Activated CD4-positive, alpha-beta T cell treated with anti-CD3 and anti-CD28 coated beads, Interleukin-10, Interleukin-2, amounts not matched to agents 100 ng/mL and 50 ng/mL, durations not matched to agents 16 hours and 8 hours (primary cell): ENCODE data around the gene SGMS1.
A peak's percentile ranks its signal among the peaks of the same experiment; 100 is the strongest.
"Not testable (repeated sequence)": the region's sequence is repeated elsewhere in the genome, so short reads cannot be mapped to it uniquely, and the experiment has no call there.

Experiments
- DNase-seq: peaks from one replicate; pipeline ENCODE4 v3.0.0-alpha.2; 2020

SGMS1 gene

DNA sequence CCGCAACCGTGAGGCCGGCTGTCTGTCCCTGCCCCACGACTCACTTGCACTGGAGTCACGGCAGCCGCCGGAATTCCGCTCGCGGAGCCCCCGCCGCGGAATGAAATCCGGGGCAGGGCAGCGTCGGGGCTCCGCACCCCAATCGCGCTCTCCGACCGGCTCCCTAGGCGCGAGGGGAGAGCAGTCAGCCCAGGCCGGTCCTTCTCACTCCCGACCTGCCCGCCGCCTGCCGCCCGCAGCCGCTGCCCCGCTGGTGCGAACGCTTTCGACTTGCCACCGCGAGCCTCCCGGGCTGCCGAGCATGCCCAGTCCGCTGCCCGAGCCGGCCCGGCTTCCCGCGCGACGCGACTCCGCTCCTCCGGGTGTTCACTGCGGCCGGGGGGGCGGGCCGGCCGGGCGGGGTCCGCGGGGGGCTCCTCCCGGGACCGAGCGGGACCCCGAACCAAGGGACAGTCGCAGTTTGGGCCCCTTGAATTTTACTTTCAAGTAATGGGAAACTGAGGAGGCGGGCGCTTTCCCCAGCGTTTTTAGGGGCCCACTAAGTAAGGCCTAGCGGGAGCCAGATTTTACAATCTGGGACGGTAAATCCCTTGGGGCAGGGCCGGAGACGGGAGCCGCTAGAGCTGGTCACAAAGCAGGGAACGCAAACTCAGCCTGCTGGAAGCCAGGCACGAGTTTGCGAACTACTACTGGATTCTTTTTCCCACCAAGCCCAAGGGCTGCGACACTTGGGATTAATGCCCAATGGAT is at the start of gene SGMS1:
Gene SGMS1 (minus strand): TSS at position 294 of the 750 bp plus-strand sequence. CDS start 279,842 bp downstream, outside the sequence.
- DNase-seq = peak; percentile 88

DNA sequence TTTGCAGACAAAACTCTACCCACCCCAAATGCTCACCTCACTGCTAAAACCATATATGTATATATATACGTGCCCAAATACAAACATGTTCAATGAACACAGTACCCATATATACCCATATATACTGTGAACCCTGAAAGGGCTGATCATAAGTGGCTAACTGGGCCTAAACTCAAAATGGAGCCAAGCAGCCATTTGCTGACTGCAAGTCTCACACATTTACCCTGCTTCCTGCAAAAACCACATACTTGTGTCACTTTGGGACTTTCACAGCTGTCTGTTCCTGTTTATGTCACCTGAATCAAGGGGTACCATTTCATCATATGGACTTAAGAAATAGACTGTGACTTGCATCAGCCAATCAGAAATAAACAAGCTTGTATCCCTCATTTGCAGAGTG is 48.4 kb upstream of the SGMS1 start:
- DNase-seq = peak; percentile 68

DNA sequence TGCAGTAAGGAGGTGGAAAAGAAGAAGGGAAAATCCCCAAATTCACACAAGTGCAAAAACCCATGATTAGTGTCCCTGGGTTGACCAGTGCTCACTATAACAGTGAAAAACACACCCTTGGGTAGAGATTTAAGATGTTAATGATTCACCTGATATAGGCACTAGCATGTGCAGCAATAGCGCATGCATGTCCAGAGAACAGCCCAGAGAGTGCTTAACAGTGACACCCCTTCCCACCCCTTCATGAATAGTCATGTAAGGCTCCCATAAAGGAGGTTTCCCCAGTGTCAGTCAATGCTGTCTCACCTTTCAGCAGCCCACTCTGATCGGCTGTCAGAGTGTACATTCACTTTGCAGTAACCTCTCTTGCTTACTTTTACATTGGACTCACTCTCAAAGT is 47.9 kb upstream of the SGMS1 start:
- not testable (repeated sequence) for DNase-seq

DNA sequence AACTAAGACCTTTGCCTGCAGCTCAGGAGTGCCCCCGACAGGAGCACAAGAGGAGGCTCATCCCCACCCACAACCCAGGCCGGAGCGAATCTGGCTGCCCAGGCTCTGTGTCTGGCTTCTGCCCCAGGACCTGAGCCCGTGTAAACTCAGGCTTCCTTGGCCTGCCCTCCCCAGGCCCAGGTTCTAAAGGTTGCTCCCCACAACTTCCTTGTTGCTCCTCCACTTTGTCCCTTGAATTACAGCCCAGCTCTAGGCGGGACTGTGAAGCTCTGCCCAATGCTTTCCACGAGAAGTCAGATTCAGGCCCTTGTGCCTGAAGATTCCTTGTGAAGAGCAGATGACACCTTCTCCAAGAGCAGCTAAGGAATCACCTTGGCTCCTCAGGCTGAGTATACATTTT is 46.2 kb upstream of the SGMS1 start:
- DNase-seq = not testable (repeated sequence)

DNA sequence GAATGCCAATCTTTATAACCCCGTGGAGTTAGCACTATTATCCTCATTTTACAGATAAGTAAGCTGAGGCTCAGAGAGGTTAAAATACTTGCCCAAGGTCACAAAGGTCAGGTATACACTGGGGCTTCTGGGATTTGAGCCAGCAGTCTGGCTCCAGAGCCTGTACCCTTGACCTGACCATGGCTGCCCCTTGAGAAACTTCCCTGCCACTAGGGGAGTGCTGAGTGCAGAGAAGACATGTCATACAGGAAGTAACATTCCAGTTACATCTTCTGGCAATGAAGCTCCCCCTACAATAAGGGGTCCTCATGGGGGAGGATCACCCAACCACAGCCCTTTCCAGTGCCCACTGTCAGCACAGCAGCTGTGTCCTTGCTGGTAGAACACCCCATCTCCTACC is 43.6 kb upstream of the SGMS1 start:
- DNase-seq = not testable (repeated sequence)

DNA sequence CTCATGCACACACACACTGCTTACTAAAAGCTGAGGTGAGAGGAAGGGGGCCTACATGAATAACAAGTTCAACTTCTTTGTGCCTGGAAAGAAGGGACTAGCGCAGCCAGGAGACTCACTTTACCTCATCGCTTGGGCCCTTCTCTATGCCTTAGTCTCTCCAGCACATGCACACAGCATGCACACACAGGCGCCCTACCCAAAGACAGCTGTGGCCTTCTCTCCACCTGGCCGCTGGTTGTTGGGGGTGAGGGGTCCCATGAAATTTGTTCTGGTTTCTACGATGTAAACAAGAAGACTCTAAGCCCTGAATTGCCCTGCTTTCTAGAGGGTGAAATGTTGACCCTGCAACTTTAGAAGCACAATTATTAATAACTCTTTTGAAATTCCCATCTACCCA is 38.7 kb upstream of the SGMS1 start:
- not testable (repeated sequence) for DNase-seq

DNA sequence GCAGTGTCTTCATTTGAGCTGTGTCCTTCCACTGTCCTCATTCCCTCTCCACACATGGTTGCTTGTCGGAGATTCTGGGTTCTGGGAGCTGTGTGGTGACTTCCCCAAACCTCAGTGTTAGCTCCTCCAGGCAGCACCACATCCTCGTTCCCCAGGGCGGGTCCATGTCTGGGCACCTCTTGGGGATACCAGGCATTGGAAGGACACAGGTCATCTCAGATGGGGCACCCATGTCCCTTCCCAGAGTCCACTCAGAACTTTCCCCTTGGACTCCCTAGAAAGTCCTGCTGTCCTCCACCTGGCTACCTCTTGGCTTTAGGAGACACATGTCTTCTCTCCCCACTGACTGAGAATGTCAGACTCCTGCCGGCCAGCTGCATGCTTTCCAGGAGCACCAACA is 37.8 kb upstream of the SGMS1 start:
- not testable (repeated sequence) for DNase-seq

DNA sequence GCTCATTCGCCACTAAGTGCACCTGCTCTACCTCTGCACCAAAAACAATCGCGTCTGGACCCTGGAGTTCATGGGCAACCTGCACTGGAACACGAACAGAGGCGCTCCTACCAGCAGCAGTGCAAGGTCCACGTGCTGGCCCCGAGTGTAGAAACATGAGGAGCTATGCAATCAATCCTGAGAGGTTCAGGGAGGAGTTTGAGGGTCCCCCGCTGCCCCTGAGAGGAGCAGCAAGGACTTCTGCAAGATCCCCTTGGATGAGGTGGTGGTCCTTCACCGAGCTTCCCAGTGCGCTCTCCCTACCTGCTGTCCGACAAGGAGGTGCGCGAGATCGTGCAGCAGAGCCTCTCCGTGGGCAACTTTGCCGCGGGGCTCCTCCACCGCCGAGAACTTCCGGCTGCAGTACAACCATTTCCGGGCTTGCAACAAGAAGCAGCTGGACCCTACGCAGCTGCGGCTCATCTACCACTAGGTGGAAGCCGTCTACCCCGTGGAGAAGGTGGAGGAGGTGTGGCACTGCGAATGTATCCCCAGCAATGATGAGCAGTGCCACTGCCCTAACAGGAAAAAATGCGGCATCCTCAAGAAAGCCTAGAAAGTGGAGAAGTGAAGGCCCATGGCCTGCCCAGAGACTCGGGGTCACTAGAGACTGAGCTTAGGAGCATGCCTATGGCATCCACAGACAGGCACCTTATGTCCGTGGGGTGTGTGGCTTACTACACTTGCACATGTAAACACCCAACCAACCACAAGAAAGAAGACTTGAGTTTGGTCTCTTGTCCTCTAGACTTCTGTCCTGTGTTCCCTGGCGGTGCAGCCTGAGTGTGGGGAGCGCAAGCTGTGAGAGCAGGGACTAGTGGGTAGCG is 36.3 kb upstream of the SGMS1 start:
- peak; percentile 62 for DNase-seq

DNA sequence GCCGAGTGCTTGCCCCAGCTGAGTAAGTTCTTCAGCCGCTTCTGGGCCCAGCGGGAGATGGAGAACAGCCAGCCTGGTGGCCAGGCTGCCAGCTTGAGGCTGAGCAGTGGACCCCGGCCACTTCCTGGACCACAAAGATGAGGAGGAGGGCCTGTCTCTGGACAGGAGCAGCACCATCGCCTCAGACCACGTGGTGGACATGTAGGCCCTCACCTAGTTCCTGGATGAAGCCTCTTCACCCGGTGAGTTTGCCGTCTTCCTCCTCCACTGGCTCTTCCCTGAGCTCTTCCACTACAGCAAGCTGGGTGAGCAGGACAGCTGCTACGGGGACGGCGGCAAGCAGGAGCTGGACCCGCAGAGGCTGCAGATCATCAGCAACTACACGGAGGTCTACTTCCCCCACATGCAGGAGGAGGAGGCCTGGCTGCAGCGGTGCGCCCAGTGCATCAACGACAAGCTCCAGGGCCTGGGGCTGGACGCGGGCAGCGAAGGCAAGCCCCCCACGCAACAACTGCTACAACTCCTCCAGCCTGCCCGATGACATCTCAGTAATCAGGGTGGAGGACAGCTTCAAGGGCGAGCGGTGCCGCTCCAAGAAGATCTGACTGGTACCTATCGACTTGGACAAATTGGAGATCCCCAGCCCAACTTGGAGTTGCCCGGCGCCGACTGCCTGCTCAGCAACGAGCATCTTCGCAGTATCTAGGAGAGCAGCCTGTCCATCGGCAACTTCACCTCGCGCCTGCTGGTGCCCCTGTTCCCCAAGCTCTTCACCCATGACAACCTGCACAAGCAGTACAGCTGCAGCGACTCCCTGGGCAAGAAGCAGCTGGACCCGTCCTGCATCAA is 35.5 kb upstream of the SGMS1 start:
- not testable (repeated sequence) for DNase-seq

DNA sequence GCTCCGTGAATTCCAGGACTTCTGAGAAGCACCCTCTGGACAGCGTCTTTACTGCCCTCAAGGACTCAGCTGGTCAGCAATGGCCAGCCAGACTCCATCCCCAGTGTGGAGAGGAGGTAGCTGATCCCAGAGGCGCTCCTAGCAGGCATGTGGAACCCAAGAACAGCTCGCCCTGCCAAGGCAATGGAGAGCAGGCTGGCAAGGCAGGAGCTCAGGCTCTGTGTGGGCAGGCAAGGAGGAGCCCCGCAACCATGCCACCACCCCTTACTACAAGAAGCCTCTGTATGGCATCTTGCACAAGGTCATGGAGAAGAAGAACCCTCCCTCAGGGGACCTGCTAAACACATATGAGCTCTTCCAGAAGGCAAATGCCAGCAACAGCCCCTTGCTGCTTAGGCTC is 34.4 kb upstream of the SGMS1 start:
- DNase-seq = no peak

DNA sequence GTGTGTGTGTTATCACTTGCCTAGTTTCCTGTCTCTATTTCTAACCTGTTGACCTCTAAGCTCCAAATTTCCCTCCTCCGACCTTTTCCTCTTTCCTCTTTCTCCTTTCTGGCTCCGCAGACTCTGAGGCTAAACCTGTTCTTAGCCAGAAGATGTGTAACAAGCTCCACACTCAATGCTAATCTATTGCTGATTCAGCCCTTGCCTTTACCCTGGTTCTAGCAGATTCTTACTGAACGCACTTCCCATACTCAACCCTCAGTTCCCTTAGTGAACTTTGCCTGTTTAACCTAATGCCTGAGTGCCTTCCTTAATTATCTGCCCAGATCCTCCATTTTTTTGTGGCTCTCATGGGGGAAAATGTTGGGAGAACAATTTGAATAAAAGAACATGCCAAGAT is 30.0 kb upstream of the SGMS1 start:
- no peak for DNase-seq

DNA sequence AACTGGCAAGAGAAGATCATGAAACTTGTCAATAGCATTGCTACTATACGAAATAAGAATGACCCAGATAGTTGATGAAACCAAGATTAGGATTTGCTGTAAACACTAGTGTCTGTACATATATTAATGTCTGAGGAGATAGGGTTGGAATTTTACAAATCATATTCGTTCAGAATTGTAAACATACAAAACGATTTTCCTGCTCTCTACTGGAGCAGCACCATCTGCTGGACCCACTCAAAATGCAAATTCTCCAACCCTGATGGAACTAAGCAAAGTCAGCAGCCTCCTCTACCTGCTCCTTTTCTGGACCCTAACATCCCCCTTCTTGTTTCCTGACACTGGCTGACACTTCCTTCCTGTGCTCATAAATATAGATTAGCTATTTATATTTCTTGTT is 29.4 kb upstream of the SGMS1 start:
- peak; percentile 23 for DNase-seq

DNA sequence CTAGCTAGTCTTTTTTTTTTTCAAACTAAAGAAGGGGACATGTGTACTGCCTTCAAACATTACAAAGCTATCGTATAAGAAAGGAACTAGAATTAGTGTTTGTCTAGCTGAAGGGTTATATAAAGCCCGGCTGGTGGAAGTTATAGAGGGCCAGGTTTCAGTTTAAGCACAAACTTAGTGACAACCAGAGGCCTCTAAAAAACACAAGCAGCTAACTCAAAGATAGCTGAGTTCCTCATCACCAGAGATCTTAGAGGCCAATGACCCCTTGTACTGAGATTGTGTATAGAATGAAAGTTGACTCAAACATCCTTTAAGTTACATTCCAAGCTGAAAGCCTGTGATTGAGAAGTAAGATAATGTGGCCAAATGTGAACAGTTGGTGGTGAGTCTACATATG is 28.1 kb upstream of the SGMS1 start:
- DNase-seq = no peak

DNA sequence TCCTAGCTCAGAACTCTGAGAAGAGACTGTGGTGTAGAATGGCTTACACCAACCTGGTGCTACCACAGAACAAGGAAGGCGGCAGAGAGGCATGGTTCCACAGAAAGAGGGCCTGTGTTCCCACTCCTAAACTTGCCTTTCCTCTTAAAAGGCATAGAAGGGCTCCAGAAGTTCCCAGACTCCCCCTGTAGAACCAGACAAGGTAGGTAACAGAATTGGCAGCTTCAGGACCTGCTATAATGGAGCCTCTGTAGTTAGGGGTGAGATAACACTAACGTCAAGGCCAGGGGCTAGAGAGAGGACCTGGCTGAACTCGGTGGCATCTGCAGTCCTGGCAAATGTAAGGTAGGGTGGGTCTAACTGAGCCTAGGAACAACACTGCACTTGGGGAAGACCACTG is 26.7 kb upstream of the SGMS1 start:
- DNase-seq = no peak

DNA sequence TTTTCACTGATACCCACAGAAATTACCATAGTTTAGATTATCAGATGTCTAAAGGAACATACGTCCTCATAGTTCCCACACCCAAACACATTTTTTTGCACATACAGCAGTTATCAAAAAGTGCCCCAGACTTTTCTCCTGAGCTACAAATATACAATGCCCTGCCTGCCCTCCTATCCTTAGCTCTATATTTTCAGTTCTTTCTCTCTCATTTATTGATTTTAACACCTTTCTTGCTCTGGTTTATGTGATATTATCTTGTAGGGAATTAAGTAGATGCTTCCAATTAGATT is 25.1 kb upstream of the SGMS1 start:
- no peak for DNase-seq

DNA sequence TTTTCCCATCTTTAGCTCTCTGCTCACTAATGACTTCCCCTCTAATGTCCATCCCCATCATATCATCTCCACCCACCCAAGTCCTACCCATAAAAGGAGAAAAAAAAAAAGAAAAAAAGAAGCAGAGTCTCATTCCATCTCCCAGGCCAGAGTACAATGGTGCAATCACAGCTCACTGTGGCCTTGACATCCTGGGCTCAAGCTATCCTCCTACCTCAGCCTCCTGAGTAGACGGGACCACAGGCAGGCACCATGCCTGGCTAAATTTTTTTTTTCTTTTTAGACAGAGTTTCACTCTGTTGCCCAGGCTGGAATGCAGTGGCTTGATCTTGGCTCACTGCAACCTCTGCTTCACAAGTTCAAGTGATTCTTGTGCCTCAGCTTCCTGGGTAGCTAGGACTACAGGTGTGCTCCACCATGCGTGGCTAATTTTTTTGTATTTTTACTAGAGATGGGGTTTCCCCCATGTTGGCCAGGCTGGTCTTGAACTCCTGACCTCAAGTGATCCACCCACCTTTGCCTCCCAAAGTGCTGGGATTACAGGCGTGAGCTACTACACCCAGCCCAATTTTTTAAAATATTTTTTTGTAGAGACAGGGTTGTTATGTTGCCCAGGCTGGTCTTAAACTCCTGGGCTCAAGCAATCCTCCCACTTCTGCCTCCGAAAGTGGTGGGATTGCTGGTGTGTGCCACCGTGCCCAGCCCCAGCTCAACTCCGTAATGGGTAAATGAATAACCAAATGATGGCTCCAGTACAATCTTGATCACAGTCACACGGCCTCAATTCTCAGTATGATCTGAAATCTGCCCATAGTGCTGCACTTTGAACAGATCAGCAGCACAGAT is 24.6 kb upstream of the SGMS1 start:
- DNase-seq = no peak

DNA sequence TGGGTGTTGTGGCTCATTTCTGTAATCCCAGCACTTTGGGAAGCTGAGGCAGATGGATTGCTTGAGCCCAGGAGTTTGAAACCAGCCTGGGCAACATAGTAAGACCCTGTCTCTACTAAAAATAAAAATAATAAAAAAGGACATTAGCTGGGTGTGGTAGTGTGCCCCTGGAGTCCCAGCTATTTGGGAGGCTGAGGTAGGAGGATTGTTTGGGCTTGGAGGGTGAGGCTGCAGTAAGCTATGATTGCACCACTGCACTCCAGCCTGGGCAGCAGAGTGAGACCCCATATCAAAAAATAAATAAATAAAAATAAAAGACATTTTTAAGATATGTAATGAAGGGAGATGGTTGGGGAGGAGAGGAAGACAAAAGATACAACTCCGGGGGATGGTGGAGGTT is 23.6 kb upstream of the SGMS1 start:
- not testable (repeated sequence) for DNase-seq

DNA sequence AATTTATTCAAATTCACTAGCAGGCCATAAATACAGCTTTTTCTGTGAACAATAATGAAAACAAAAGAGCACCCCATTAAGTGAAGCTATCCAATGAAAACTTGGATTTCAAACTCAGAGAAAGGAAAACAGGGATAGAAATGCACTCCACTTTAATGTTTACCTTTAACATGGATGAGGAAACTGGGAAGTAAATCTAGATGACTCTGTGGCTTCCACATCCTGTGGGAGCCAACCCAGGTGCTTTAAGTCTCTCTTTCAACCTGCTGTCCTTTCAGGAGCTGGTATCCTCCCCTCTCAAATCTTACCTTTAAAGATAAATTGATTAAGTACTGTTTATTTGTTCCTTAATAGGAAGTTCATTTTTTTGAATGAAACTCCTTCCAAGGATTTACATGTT is 21.5 kb upstream of the SGMS1 start:
- no peak for DNase-seq

DNA sequence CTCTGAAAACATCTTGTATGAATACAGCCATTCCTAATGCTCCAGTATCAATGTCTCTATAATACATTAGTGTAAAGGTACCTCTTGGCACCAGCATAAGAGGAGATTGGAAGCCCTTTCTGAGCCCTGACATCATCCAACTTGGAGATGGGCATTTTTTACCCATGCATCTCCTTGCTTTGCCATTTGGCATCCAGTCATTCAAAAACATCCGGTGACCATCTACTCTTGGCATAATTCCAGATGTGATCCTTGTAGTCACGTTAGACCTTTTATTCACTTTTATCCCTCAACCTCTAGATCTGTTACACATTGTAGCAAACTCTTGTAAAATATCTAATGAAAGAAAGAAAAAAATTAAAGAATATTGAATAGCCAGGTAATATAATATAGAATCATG is 17.9 kb upstream of the SGMS1 start:
- no peak for DNase-seq

DNA sequence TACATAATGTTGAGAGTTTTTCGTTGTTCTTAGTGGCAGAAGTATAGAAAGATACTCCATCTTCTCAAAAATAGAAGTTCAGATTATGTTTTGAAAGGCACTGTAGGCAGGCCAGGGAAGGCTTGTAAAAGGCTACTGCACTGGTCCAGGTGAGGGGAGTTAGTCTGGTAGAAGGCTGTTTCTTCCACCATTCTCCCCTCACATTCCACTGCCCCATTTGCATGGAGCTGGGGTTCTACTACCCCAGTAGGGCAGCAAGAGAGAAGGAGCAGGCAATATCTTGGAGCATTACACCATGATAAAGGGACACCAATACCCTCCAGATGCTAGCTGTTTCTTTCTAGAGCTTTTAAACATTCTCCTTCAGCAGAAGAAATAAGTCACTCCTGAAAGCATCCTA is 16.5 kb upstream of the SGMS1 start:
- no peak for DNase-seq

DNA sequence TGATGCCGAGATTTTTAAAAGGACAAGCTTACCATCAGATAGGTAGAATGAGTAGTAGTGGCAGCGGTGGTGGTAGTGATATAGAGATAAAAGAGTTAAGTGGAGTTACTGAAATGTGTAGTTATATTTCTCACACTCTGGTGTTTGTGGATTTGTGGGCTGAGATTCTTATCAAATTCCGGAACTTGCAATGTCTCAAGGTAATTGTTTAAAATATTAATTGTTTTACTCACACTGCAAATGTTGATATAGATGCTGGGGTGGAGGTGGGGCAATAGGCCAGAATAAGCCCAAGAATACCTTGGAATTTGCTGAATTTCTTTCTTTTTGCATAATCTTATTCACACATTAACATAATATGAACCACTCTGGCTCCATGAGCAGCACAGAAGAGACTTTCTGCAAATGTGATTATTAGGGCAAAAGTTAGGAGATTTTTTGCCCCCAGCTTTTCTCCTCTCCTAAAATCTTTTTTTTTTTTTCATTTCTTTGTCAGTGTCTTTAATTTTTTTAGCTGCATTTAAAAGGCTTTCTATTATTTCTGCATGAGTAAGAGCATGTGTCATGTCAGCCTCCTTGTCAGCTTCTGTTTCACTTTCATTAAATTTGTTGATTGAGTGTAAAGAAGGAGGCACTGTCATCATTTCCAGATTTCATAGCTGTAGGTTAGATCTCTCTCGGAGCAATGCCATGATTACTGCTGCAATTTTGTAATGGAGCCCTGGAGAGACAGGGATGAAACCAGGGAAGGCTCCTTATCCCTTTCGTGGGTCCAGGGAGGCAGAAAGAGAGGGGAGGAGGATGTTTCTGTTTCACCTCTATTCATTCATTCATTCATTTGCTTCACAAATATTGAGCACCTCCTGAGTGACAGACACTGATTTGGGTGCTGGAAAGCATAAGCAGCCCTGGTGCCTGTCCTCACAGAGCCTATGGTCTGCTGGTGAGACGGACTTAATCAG is 13.1 kb upstream of the SGMS1 start:
- DNase-seq = peak; percentile 88
